HepG2 (cell line): ENCODE results near the gene NEU4. TPM values are rescaled to one million over a fixed set of nuclear protein-coding genes. Genes with fewer than 3 reads are reported as not detected.
A peak's percentile ranks its signal among the peaks of the same experiment; 100 is the strongest.

Source experiments
- CSRNP2 ChIP-seq: sonication (generic); formaldehyde crosslinking; conservative IDR thresholded peaks from 2 replicates; pipeline ENCODE4 v1.8.0; 2022; ENCODE audit warnings: low read depth, missing genetic modification reagents
- HIC2 ChIP-seq: sonication (generic); formaldehyde crosslinking; IDR thresholded peaks from 2 replicates; pipeline ENCODE4 v1.9.0; 2022; ENCODE audit warnings: low read depth, missing genetic modification reagents
- ISX ChIP-seq: sonication (generic); formaldehyde crosslinking; conservative IDR thresholded peaks from 2 replicates; pipeline ENCODE4 v1.5.0; 2020; ENCODE audit warnings: missing genetic modification reagents
- LCORL ChIP-seq, 2 experiments: fragments of 450-650 bp in 1 of 2; sonication (generic) in 1 of 2; formaldehyde crosslinking in 1 of 2; IDR thresholded peaks; 2 replicates each; pipeline versions ENCODE4 v1.5.0 to v1.6.1; 2017 to 2020; ENCODE audit warnings: antibody characterized with exemption in 1 of 2, missing genetic modification reagents in 1 of 2
- MAX ChIP-seq: IDR thresholded peaks from 2 replicates; pipeline ENCODE4 v1.6.1; 2012; ENCODE audit warnings: inconsistent platforms
- MZF1 ChIP-seq: sonication (generic); formaldehyde crosslinking; IDR thresholded peaks from 2 replicates; pipeline ENCODE4 v1.8.1; 2023; ENCODE audit warnings: mild to moderate bottlenecking, missing genetic modification reagents, borderline replicate concordance
- NR3C1 ChIP-seq: sonication (generic); formaldehyde crosslinking; IDR thresholded peaks from 2 replicates; pipeline ENCODE4 v1.4.0; 2020; ENCODE audit warnings: missing genetic modification reagents
- SAFB2 ChIP-seq: sonication (generic); formaldehyde crosslinking; IDR thresholded peaks from 2 replicates; pipeline ENCODE4 v1.5.1; 2020; ENCODE audit warnings: missing genetic modification reagents, low read depth, mild to moderate bottlenecking, borderline replicate concordance
- SMARCE1 ChIP-seq: fragments of 450-650 bp; IDR thresholded peaks from 2 replicates; pipeline ENCODE4 v1.6.1; 2017; ENCODE audit warnings: borderline replicate concordance
- SP1 ChIP-seq, 2 experiments: fragments of 450-650 bp in 1 of 2; sonication (generic) in 1 of 2; formaldehyde crosslinking in 1 of 2; IDR thresholded peaks; 2 replicates each; pipeline versions ENCODE4 v1.4.0 to v1.6.1; 2016 to 2020; ENCODE audit warnings: missing genetic modification reagents in 1 of 2
- THAP11 ChIP-seq: IDR thresholded peaks from 2 replicates; pipeline ENCODE4 v1.6.1; 2016; ENCODE audit warnings: missing biosample characterization, missing genetic modification reagents
- TP53 ChIP-seq: sonication (generic); formaldehyde crosslinking; conservative IDR thresholded peaks from 2 replicates; pipeline ENCODE4 v1.4.0; 2020; ENCODE audit warnings: missing genetic modification reagents
- ZBTB2 ChIP-seq: sonication (generic); formaldehyde crosslinking; IDR thresholded peaks from 2 replicates; pipeline ENCODE4 v1.8.0; 2022; ENCODE audit warnings: low read depth, missing genetic modification reagents
- ZNF17 ChIP-seq: sonication (generic); formaldehyde crosslinking; IDR thresholded peaks from 2 replicates; pipeline ENCODE4 v1.5.0; 2020; ENCODE audit warnings: mild to moderate bottlenecking, missing genetic modification reagents
- ZNF24 ChIP-seq: fragments of 450-650 bp; IDR thresholded peaks from 2 replicates; pipeline ENCODE4 v1.6.1; 2017; ENCODE audit warnings: antibody characterized with exemption, mild to moderate bottlenecking
- ZNF335 ChIP-seq: sonication (generic); formaldehyde crosslinking; IDR thresholded peaks from 2 replicates; pipeline ENCODE4 v1.4.0; 2020; ENCODE audit warnings: missing genetic modification reagents
- ZNF383 ChIP-seq: sonication (generic); formaldehyde crosslinking; IDR thresholded peaks from 2 replicates; pipeline ENCODE4 v1.4.0; 2020; ENCODE audit warnings: missing genetic modification reagents, mild to moderate bottlenecking, borderline replicate concordance
- ZNF414 ChIP-seq: sonication (generic); formaldehyde crosslinking; IDR thresholded peaks from 2 replicates; pipeline ENCODE4 v1.5.0; 2020; ENCODE audit warnings: missing genetic modification reagents
- ZNF468 ChIP-seq: sonication (generic); formaldehyde crosslinking; IDR thresholded peaks from 2 replicates; pipeline ENCODE4 v1.8.0; 2022; ENCODE audit warnings: mild to moderate bottlenecking, moderate library complexity, missing genetic modification reagents
- polyA plus RNA-seq, 8 experiments: library from polyadenylated mRNA; depleted of rRNA in 3 of 8; stranded (reverse) in 7 of 8; unstranded in 1 of 8; fragments of >200 nt; fragmentation: Illumina TruSeq in 4 of 8; extraction: Trizol in 4 of 8; gene quantifications; 2 replicates each; pipeline versions ENCODE4 v1.2.1 to v1.2.3, GENCODE V29; 2011 to 2016; ENCODE audit warnings: low read depth in 4 of 8, missing spikeins in 1 of 8, mixed read lengths in 1 of 8; ENCODE audit not compliant: insufficient read depth in 1 of 8
- total RNA-seq, 5 experiments: library from RNA; depleted of rRNA; stranded (reverse); fragments of >200 nt; fragmentation: Illumina TruSeq; extraction: Trizol; gene quantifications; 2 replicates each; pipeline ENCODE4 v1.2.3, GENCODE V29; 2016; ENCODE audit warnings: low read depth in 1 of 5
- TF ChIP-seq, protein P1 (sequence below): sonication (generic); formaldehyde crosslinking; IDR thresholded peaks from 2 replicates; pipeline ENCODE4 v1.4.0; 2020; ENCODE audit warnings: missing genetic modification reagents, borderline replicate concordance

Gene NEU4
- total and polyA plus RNA-seq, 2 of the 13 experiments (the other 11 are each of a cell fraction or from before 2014, with no cell fraction given) = 53.5 to 107 TPM

GRCh38 chr2:241798631-241799521, 10.1 kb upstream of the NEU4 start (continued):
- no peak for TF ChIP-seq SMARCE1
- peak; percentile 66; the same call in 1 of the 2 replicates for TF ChIP-seq HIC2 (CRISPR knock-in tag)
- TF ChIP-seq MAX = peak; percentile 54; the same call in 1 of the 2 replicates
- TF ChIP-seq SP1 (IDR thresholded peaks at IDR 0.05) = no peak
- TF ChIP-seq SP1 (CRISPR knock-in tag; IDR thresholded peaks at IDR 0.05) = peak; percentile 17; the same call in 1 of the 2 replicates
- 0 out of 2 replicates have a peak, but pooled peaks have one; percentile 34 for TF ChIP-seq MZF1
- TF ChIP-seq ZNF414 (CRISPR knock-in tag) = no peak
- TF ChIP-seq ISX (CRISPR knock-in tag) = no peak
- TF ChIP-seq TP53 = no peak
- TF ChIP-seq ZNF17 (CRISPR knock-in tag) = no peak
- TF ChIP-seq ZBTB2 (CRISPR knock-in tag) = no peak
- TF ChIP-seq NR3C1 (CRISPR knock-in tag) = no peak
- TF ChIP-seq THAP11 = 0 out of 2 replicates have a peak, but pooled peaks have one; percentile 18
- no peak for TF ChIP-seq ZNF24
- no peak for TF ChIP-seq ZNF335 (CRISPR knock-in tag)
- TF ChIP-seq ZNF383 = no peak
- TF ChIP-seq SAFB2 (CRISPR knock-in tag) = no peak
- no peak for TF ChIP-seq CSRNP2 (CRISPR knock-in tag)
- no peak for TF ChIP-seq ZNF468 (CRISPR knock-in tag)
- TF ChIP-seq, protein P1, sequence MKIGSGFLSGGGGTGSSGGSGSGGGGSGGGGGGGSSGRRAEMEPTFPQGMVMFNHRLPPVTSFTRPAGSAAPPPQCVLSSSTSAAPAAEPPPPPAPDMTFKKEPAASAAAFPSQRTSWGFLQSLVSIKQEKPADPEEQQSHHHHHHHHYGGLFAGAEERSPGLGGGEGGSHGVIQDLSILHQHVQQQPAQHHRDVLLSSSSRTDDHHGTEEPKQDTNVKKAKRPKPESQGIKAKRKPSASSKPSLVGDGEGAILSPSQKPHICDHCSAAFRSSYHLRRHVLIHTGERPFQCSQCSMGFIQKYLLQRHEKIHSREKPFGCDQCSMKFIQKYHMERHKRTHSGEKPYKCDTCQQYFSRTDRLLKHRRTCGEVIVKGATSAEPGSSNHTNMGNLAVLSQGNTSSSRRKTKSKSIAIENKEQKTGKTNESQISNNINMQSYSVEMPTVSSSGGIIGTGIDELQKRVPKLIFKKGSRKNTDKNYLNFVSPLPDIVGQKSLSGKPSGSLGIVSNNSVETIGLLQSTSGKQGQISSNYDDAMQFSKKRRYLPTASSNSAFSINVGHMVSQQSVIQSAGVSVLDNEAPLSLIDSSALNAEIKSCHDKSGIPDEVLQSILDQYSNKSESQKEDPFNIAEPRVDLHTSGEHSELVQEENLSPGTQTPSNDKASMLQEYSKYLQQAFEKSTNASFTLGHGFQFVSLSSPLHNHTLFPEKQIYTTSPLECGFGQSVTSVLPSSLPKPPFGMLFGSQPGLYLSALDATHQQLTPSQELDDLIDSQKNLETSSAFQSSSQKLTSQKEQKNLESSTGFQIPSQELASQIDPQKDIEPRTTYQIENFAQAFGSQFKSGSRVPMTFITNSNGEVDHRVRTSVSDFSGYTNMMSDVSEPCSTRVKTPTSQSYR (CRISPR knock-in tag) = peak; percentile 84
- no peak for TF ChIP-seq LCORL (IDR thresholded peaks at IDR 0.05)
- TF ChIP-seq LCORL (CRISPR knock-in tag; IDR thresholded peaks at IDR 0.05) = 0 out of 2 replicates have a peak, but pooled peaks have one; percentile 44
